ENCODE data around the gene SPEG.

- TF ChIP-seq ETV6 (CRISPR knock-in tag; IDR thresholded peaks at IDR 0.05), result no peak
- TF ChIP-seq, protein P1, sequence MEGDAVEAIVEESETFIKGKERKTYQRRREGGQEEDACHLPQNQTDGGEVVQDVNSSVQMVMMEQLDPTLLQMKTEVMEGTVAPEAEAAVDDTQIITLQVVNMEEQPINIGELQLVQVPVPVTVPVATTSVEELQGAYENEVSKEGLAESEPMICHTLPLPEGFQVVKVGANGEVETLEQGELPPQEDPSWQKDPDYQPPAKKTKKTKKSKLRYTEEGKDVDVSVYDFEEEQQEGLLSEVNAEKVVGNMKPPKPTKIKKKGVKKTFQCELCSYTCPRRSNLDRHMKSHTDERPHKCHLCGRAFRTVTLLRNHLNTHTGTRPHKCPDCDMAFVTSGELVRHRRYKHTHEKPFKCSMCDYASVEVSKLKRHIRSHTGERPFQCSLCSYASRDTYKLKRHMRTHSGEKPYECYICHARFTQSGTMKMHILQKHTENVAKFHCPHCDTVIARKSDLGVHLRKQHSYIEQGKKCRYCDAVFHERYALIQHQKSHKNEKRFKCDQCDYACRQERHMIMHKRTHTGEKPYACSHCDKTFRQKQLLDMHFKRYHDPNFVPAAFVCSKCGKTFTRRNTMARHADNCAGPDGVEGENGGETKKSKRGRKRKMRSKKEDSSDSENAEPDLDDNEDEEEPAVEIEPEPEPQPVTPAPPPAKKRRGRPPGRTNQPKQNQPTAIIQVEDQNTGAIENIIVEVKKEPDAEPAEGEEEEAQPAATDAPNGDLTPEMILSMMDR (IDR thresholded peaks at IDR 0.05), result no peak
- TF ChIP-seq ZNF219 (CRISPR knock-in tag; IDR thresholded peaks at IDR 0.05; ENCODE audit: borderline replicate concordance), result no peak
- TF ChIP-seq ESRRA (CRISPR knock-in tag; IDR thresholded peaks at IDR 0.05; ENCODE audit: borderline replicate concordance), result no peak
- TF ChIP-seq, protein P2, sequence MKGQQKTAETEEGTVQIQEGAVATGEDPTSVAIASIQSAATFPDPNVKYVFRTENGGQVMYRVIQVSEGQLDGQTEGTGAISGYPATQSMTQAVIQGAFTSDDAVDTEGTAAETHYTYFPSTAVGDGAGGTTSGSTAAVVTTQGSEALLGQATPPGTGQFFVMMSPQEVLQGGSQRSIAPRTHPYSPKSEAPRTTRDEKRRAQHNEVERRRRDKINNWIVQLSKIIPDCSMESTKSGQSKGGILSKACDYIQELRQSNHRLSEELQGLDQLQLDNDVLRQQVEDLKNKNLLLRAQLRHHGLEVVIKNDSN (CRISPR knock-in tag; IDR thresholded peaks at IDR 0.05), result no peak
Observed at GRCh38 chr2:219515874-219516629, 81.4 kb downstream of the SPEG start.
